Transverse colon (tissue), 4 donors: ENCODE results near the gene ZNF775. TPM values are rescaled to one million over a fixed set of nuclear protein-coding genes. Genes with fewer than 3 reads are reported as not detected.

Experiments used
- DNase-seq: peaks from one replicate; pipeline ENCODE4 v3.0.0-alpha.2; 2019
- H3K27ac ChIP-seq, 4 donors: fragments of 200-600 bp; sonication (generic); 2 replicates each; pipeline ENCODE4 v1.5.1; 2016 to 2018; ENCODE audit warnings: inconsistent platforms in 4 of 4
- H3K27me3 ChIP-seq: fragments of 200-600 bp; sonication (generic); 2 replicates; pipeline ENCODE4 v1.5.1; 2017; ENCODE audit warnings: inconsistent platforms
- H3K36me3 ChIP-seq, 4 donors: fragments of 200-600 bp; sonication (generic); 2 replicates each; pipeline ENCODE4 v1.5.1; 2017 to 2019; ENCODE audit warnings: inconsistent platforms in 4 of 4
- H3K4me1 ChIP-seq, 4 donors: fragments of 200-600 bp; sonication (generic); 2 replicates each; pipeline ENCODE4 v1.5.1; 2017 to 2020; ENCODE audit warnings: inconsistent platforms in 4 of 4
- H3K4me3 ChIP-seq, 4 donors: fragments of 200-600 bp; sonication (generic); 1 replicate in 1 of 4; 2 replicates in 3 of 4; pipeline versions ENCODE4 v1.5.1 to v1.6.1; 2017 to 2019; ENCODE audit warnings: inconsistent platforms in 4 of 4
- H3K9me3 ChIP-seq, 2 donors: fragments of 200-600 bp; sonication (generic); 2 replicates each; pipeline ENCODE4 v1.5.1; 2017 to 2019; ENCODE audit warnings: inconsistent platforms in 2 of 2
- EP300 ChIP-seq: sonication (generic); formaldehyde crosslinking; IDR thresholded peaks from one replicate; pipeline ENCODE4 v1.6.1; 2017; ENCODE audit warnings: antibody characterized with exemption, low read depth
- POLR2A ChIP-seq: fragments of 450-650 bp; IDR thresholded peaks from one replicate; pipeline ENCODE4 v1.6.1; 2016; ENCODE audit warnings: antibody characterized with exemption, mild to moderate bottlenecking, moderate library complexity
- POLR2AphosphoS5 ChIP-seq, 3 donors: sonication (generic); formaldehyde crosslinking; IDR thresholded peaks; one replicate each; pipeline ENCODE4 v1.6.1; 2016; ENCODE audit warnings: antibody characterized with exemption in 3 of 3
- WGBS, 2 donors: methylation state at CpG; one replicate each; pipeline ENCODE4 v1.1.5; 2018; ENCODE audit warnings: low coverage in 1 of 2; 5-methylcytosine and 5-hydroxymethylcytosine counted together
- in situ Hi-C, 4 donors: fragments of 200-750 bp; cut with MboI; loops; one replicate each; pipeline versions ENCODE4 v1.15.0 to v1.15.1; 2017; ENCODE audit warnings: low sequenced_read_pairs in 3 of 4, low pct_ligation_motif_present in 1 of 4, low pct_unique_long_range_greater_than_20kb in 1 of 4
- intact Hi-C: fragments of 100-400 bp; cut with DNase I; formaldehyde crosslinking; loops from one replicate; pipeline ENCODE4 v1.15.1; 2023; ENCODE audit warnings: low total_unique reads
- total RNA-seq, 4 donors: library from RNA; depleted of rRNA; stranded (reverse); fragments of >200 nt; gene quantifications; one replicate each; pipeline ENCODE4 v1.1.0, GENCODE V29; 2016
- TF ChIP-seq, protein P1 (sequence below), 5 experiments: fragments of 200-600 bp in 3 of 5; fragments of 450-650 bp in 2 of 5; sonication (generic) in 3 of 5; IDR thresholded peaks; 1 replicate in 2 of 5; 2 replicates in 3 of 5; pipeline ENCODE4 v1.5.1; 2016 to 2017; ENCODE audit warnings: antibody characterized with exemption in 5 of 5, inconsistent platforms in 3 of 5, mild to moderate bottlenecking in 2 of 5, moderate library complexity in 1 of 5

Gene ZNF775
- total RNA-seq, 4 donors from 2014 or later: 8.9 to 75.2 (median 15.2) TPM

DNA sequence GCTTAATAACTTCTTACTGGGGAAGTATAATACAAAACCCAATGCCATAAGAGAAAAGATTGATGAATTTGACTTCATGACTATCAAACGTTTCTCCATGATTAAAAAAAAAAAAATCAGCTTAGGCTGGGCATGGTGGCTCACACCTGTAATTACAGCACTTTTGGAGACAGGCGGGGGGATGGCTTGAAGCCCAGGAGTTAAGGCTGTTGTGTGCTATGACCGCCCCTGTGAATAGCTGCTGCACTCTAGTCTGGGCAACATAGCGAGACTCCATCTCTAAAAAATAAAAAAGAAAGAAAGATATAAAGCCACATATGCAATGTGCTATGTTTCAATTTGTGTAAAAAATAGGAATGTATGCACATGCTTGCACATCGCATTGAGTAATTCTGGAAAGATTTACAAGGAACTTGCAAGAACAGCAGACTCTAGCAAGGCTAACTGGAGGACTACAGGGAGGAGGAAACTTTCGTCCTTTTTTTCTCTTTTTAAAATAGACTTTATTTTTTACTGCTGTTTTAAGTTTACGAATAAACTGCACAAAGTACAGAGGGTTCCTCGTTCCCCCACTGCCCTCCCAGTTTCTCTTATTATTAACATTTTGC is 27.4 kb upstream of the ZNF775 start:
- intact Hi-C loops: no loop called here
- H3K9me3 ChIP-seq: no peaks in the 10 kb centered on the region
- no peaks in the 10 kb centered on the region for H3K27me3 ChIP-seq
- TF ChIP-seq, protein P1, sequence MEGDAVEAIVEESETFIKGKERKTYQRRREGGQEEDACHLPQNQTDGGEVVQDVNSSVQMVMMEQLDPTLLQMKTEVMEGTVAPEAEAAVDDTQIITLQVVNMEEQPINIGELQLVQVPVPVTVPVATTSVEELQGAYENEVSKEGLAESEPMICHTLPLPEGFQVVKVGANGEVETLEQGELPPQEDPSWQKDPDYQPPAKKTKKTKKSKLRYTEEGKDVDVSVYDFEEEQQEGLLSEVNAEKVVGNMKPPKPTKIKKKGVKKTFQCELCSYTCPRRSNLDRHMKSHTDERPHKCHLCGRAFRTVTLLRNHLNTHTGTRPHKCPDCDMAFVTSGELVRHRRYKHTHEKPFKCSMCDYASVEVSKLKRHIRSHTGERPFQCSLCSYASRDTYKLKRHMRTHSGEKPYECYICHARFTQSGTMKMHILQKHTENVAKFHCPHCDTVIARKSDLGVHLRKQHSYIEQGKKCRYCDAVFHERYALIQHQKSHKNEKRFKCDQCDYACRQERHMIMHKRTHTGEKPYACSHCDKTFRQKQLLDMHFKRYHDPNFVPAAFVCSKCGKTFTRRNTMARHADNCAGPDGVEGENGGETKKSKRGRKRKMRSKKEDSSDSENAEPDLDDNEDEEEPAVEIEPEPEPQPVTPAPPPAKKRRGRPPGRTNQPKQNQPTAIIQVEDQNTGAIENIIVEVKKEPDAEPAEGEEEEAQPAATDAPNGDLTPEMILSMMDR (IDR thresholded peaks at IDR 0.05): no peak
- TF ChIP-seq EP300 (no peak), POLR2AphosphoS5 (IDR thresholded peaks at IDR 0.05) (no peak), POLR2A (no peak)
- no peak for DNase-seq
- H3K27ac ChIP-seq: no peak overlapping the region
- WGBS, 2 donors: 56 to 63% methylated on average over 8 of the region's 8 CpGs
- H3K36me3 ChIP-seq: no peaks in the 10 kb centered on the region
- in situ Hi-C loops: no loop called here
- no peak overlapping the region for H3K4me3 ChIP-seq
- peaks cover 0 to 22% (median 12%) of the 10 kb centered on the region in 4 donors for H3K4me1 ChIP-seq

DNA sequence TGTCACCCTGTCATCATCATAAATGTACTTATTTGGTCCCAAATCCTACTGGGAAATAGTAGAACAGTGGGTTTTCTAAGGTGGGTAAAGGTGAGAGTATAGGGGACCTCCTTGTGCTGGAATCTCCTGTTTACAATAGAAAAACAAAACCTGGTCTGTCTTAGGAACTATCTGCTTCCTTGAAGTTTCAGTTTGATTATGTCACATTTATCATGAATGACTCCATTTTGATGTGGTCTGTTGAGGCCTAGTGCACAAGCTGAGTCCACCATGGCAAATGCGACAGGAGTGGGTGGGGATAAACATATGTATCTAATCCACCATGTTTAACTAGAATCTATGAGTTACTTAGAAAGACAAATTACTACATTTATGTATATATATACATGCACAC is 23.5 kb upstream of the ZNF775 start:
- intact Hi-C loops: no loop called here
- 83% methylated on average over 1 of the region's 1 CpG; no CpG with 5 or more reads in 1 of the 2 donors for WGBS, 2 donors
- no peak overlapping the region for H3K4me3 ChIP-seq
- no peak for DNase-seq
- TF ChIP-seq POLR2A (no peak), EP300 (no peak), POLR2AphosphoS5 (IDR thresholded peaks at IDR 0.05) (no peak)
- TF ChIP-seq, protein P1 (IDR thresholded peaks at IDR 0.05): no peak
- H3K27ac ChIP-seq: peak overlapping the region; percentile 61 to 77 (median 65)
- H3K9me3 ChIP-seq: no peaks in the 10 kb centered on the region
- H3K36me3 ChIP-seq: no peaks in the 10 kb centered on the region
- peaks cover 0 to 25% (median 13%) of the 10 kb centered on the region in 4 donors for H3K4me1 ChIP-seq
- in situ Hi-C loops: no loop called here
- no peaks in the 10 kb centered on the region for H3K27me3 ChIP-seq

GRCh38 chr7:150356265-150356897 is 22.7 kb upstream of the ZNF775 start:
- H3K36me3 ChIP-seq: no peaks in the 10 kb centered on the region
- intact Hi-C loops (no loop called here), in situ Hi-C loops (no loop called here)
- H3K4me3 ChIP-seq: no peak overlapping the region
- H3K27me3 ChIP-seq: no peaks in the 10 kb centered on the region
- DNase-seq: no peak
- 12 to 41% methylated on average over 4 to 6 of the region's 6 CpGs for WGBS, 2 donors
- peak overlapping the region; percentile 61 to 77 (median 65) for H3K27ac ChIP-seq
- no peaks in the 10 kb centered on the region for H3K9me3 ChIP-seq
- TF ChIP-seq, protein P1 (IDR thresholded peaks at IDR 0.05): peak; percentile 56 to 70 (median 61)
- TF ChIP-seq EP300 (no peak), POLR2AphosphoS5 (IDR thresholded peaks at IDR 0.05) (no peak), POLR2A (no peak)
- peaks cover 0 to 25% (median 13%) of the 10 kb centered on the region in 4 donors for H3K4me1 ChIP-seq

- no peak for TF ChIP-seq POLR2A
- TF ChIP-seq EP300: no peak
- TF ChIP-seq, protein P1 (IDR thresholded peaks at IDR 0.05): no peak
- no peak for TF ChIP-seq POLR2AphosphoS5 (IDR thresholded peaks at IDR 0.05)
- in situ Hi-C loops (no loop called here), intact Hi-C loops (no loop called here)
- WGBS, 2 donors: 33 to 51% methylated on average over 1 to 9 of the region's 9 CpGs
- no peak for DNase-seq
- Histone ChIP-seq H3K27me3 (no peaks in the 10 kb centered on the region), H3K36me3 (no peaks in the 10 kb centered on the region), H3K4me1 (peaks cover 0 to 25% (median 13%) of the 10 kb centered on the region in 4 donors), H3K27ac (peak overlapping the region in 1 of 4 donors; percentile 16), H3K9me3 (no peaks in the 10 kb centered on the region), H3K4me3 (no peak overlapping the region)
Measured at GRCh38 chr7:150357270-150357669, 21.9 kb upstream of the ZNF775 start.
